T-cell (primary cell): ENCODE data around the gene RNU5B-1. TPM values are rescaled to one million over a fixed set of nuclear protein-coding genes. Genes with fewer than 3 reads are reported as not detected.
A peak's percentile ranks its signal among the peaks of the same experiment; 100 is the strongest.

Source experiments
- ATAC-seq, 4 experiments: fragments of 200-7000 bp in 3 of 4; fragments of 150-1000 bp in 1 of 4; cut with Tn5 transposase; replicated peaks in 1 of 4; 1 replicate in 3 of 4; 2 replicates in 1 of 4; pipeline ENCODE4 v1.10.0; 2021; ENCODE audit warnings: moderate library complexity in 3 of 4, mild to moderate bottlenecking in 2 of 4, moderate number of reproducible peaks in 1 of 4
- CTCF ChIA-PET, 2 donors: fragments of 300-600 bp; sonication (Branson Sonifier 250); formaldehyde crosslinking; loops; one replicate each; lab custom pipeline; 2022; ENCODE audit warnings: antibody characterized with exemption in 2 of 2; lab: Charles Lee
- POLR2A ChIA-PET, 2 donors: fragments of 300-600 bp; sonication (Branson Sonifier 250); formaldehyde crosslinking; loops; one replicate each; lab custom pipeline; 2022; ENCODE audit warnings: antibody characterized with exemption in 2 of 2; lab: Charles Lee
- DNase-seq, 35 experiments: peaks; one replicate each; pipeline versions ENCODE4 v3.0.0 to v3.0.0-alpha.2; 2013 to 2023
- H3K27ac ChIP-seq: one replicate; pipeline ENCODE4 v1.5.1; 2013; ENCODE audit warnings: low read length
- H3K27me3 ChIP-seq, 2 experiments: replicated peaks in 1 of 2; 1 replicate in 1 of 2; 2 replicates in 1 of 2; pipeline versions ENCODE4 v1.6.1 to v1.7.0; 2013; ENCODE audit warnings: low read length in 1 of 2, mixed read lengths in 1 of 2; ENCODE audit not compliant: control insufficient read depth in 2 of 2, insufficient read depth in 2 of 2; ENCODE audit errors: extremely low read depth in 1 of 2
- H3K36me3 ChIP-seq, 2 donors: 1 replicate in 1 of 2; 2 replicates in 1 of 2; pipeline versions ENCODE4 v1.6.1 to v1.7.0; 2013; ENCODE audit warnings: low read length in 1 of 2; ENCODE audit not compliant: control insufficient read depth in 2 of 2, insufficient read depth in 1 of 2; ENCODE audit errors: extremely low read depth in 1 of 2
- H3K4me1 ChIP-seq, 2 experiments: 1 replicate in 1 of 2; 2 replicates in 1 of 2; pipeline versions ENCODE4 v1.6.1 to v1.7.0; 2013; ENCODE audit warnings: low read length in 2 of 2, mixed read lengths in 1 of 2; ENCODE audit not compliant: insufficient read depth in 2 of 2, control insufficient read depth in 1 of 2; ENCODE audit errors: extremely low read depth in 1 of 2
- H3K4me3 ChIP-seq, 2 donors: 1 replicate in 1 of 2; 2 replicates in 1 of 2; pipeline versions ENCODE4 v1.5.1 to v1.7.0; 2013; ENCODE audit warnings: mild to moderate bottlenecking in 2 of 2, low read length in 1 of 2, moderate library complexity in 1 of 2; ENCODE audit not compliant: control insufficient read depth in 1 of 2; ENCODE audit errors: extremely low read depth in 1 of 2
- H3K9me3 ChIP-seq: 2 replicates; pipeline ENCODE4 v1.7.0; 2013
- H3K27ac Mint-ChIP-seq, 2 donors: one replicate each; pipeline ENCODE4 v1.8.0; 2020 to 2021; ENCODE audit warnings: mild to moderate bottlenecking in 2 of 2, mixed read lengths in 2 of 2
- H3K27me3 Mint-ChIP-seq, 2 donors: one replicate each; pipeline ENCODE4 v1.8.0; 2021 to 2022; ENCODE audit warnings: mixed read lengths in 2 of 2
- H3K36me3 Mint-ChIP-seq: one replicate; pipeline ENCODE4 v1.8.0; 2021; ENCODE audit warnings: mixed read lengths
- H3K4me1 Mint-ChIP-seq, 3 donors: one replicate each; pipeline ENCODE4 v1.8.0; 2020 to 2022; ENCODE audit warnings: mixed read lengths in 3 of 3, mild to moderate bottlenecking in 1 of 3
- H3K4me3 Mint-ChIP-seq, 3 donors: one replicate each; pipeline ENCODE4 v1.8.0; 2020 to 2022; ENCODE audit warnings: mild to moderate bottlenecking in 3 of 3, mixed read lengths in 3 of 3, moderate library complexity in 3 of 3
- H3K9me3 Mint-ChIP-seq, 3 donors: one replicate each; pipeline ENCODE4 v1.8.0; 2020 to 2022; ENCODE audit warnings: mixed read lengths in 3 of 3
- WGBS: methylation state at CpG from one replicate; pipeline ENCODE4 v1.1.5; 2013; ENCODE audit warnings: missing lambda C conversion rate; ENCODE audit not compliant: insufficient coverage; 5-methylcytosine and 5-hydroxymethylcytosine counted together
- total RNA-seq, 35 experiments: library from RNA in 6 of 35; stranded (reverse) in 6 of 35; fragments of 120-200 nt in 1 of 35; gene quantifications; one replicate each; pipeline versions ENCODE4 v1.2.1 to v1.2.4 and lab custom pipeline; 2013 to 2026

The RNU5B-1 gene
- total RNA-seq, 5 donors from 2014 or later (not counting 1 experiment from before 2014, with no cell fraction given), result 27.0 to 34.4 (median 32.6) TPM; not detected in 2

DNA sequence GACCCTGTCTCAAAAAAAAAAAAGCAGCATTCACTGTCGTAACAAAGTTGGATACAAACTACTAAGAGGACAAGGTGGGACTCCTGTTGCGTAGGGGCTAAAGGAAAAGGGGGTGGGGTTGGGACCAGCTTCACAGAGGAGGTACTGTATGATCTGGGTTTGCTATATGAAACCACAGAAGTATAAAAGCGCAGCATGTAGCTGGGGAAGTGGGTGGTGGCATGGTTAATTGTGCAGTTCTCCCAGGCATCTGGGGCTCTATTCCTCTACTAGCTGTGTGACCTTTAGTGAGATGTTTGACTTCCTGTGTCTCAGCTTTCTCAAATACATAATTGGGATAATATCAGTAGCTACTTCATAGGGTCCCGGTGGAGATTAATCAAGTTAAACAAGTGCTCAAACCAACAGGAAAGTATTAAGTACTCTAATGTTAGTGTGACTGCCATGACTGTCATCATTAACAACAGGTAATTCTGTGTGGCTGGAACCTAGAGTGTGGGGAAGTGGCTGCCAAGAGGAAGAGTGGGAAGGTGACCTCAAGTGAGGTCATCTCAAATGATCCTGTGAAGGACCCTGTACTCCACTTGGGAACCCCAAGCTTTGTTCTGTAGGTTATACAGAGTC is 29.3 kb upstream of the RNU5B-1 start:
- Mint-ChIP-seq H3K9me3 (no peaks in the 10 kb centered on the region), H3K27me3 (no peaks in the 10 kb centered on the region), H3K4me3 (peak overlapping the region in 1 of 3 donors; percentile 52), H3K4me1 (peaks cover 43 to 52% (median 46%) of the 10 kb centered on the region in 3 donors), H3K36me3 (peaks cover 6% of the 10 kb centered on the region), H3K27ac (peak overlapping the region; percentile 62 to 76)
- peaks cover 20 to 42% of the 10 kb centered on the region in 2 experiments for H3K4me1 ChIP-seq
- DNase-seq, result peak in 8 of 35 experiments; percentile 6 to 44 (median 20)
- WGBS, result 46% methylated on average over 2 of the region's 4 CpGs
- peak in 3 of 4 experiments; percentile 84 to 95 (median 87) for ATAC-seq
- no peaks in the 10 kb centered on the region for H3K9me3 ChIP-seq
- H3K36me3 ChIP-seq, result peaks cover 3 to 15% of the 10 kb centered on the region in 2 donors
- peak overlapping the region; percentile 39 for H3K27ac ChIP-seq
- H3K4me3 ChIP-seq, result no peak overlapping the region
- POLR2A ChIA-PET, result interaction anchor here (0.7 to 1.7 kb wide), 2 partner anchors 29 to 280 kb away, joined by 3 to 7 read pairs; partner anchors contain the start of gene RNU5B-1 (in 1 of the 2)
- H3K27me3 ChIP-seq, result no peaks in the 10 kb centered on the region
- CTCF ChIA-PET, result interaction anchor here in 1 of 2 donors (1.1 kb wide), 1 partner anchor 12 kb away, joined by 4 read pairs; the partner anchor contains the start of gene PARP16

DNA sequence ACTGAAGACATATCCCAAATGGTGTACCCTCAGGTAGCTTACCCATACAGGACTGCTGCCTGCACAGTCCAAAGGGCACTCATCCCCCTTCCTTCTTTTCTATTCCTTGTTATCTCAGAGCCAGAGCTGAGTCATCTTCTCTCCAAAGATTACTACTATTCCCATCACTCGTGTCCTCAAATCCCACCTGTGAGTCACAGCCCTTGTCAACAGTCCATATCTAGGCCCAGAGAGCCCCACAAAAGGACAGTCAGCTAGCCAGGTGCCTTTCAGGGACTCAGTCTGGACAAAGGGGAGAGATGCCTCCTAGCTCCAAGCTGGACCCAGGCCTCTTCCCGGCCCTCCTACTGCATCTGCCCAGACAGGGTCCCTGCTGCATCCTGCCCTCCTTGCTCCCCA is 28.8 kb upstream of the RNU5B-1 start:
- no peaks in the 10 kb centered on the region for H3K9me3 ChIP-seq
- H3K9me3 Mint-ChIP-seq, result no peaks in the 10 kb centered on the region
- H3K4me1 ChIP-seq, result peaks cover 20 to 42% of the 10 kb centered on the region in 2 experiments
- ChIA-PET POLR2A (interaction anchor here (0.7 to 1.7 kb wide), 2 partner anchors 29 to 281 kb away, joined by 3 to 7 read pairs; partner anchors contain the start of gene RNU5B-1 (in 1 of the 2)), CTCF (interaction anchor here in 1 of 2 donors (1.1 kb wide), 1 partner anchor 11 kb away, joined by 4 read pairs; the partner anchor contains the start of gene PARP16)
- WGBS, result 88% methylated on average over 2 of the region's 2 CpGs
- peak overlapping the region in 1 of 3 donors; percentile 52 for H3K4me3 Mint-ChIP-seq
- no peak overlapping the region for H3K4me3 ChIP-seq
- H3K27me3 Mint-ChIP-seq, result no peaks in the 10 kb centered on the region
- peaks cover 4% of the 10 kb centered on the region for H3K36me3 Mint-ChIP-seq
- DNase-seq, result no peak
- H3K27ac Mint-ChIP-seq, result peak overlapping the region; percentile 62 to 76
- H3K27ac ChIP-seq, result peak overlapping the region; percentile 39
- peaks cover 45 to 57% (median 49%) of the 10 kb centered on the region in 3 donors for H3K4me1 Mint-ChIP-seq
- peak in 1 of 4 experiments; percentile 10 for ATAC-seq
- H3K36me3 ChIP-seq, result peaks cover 3 to 10% of the 10 kb centered on the region in 2 donors
- H3K27me3 ChIP-seq, result no peaks in the 10 kb centered on the region

DNA sequence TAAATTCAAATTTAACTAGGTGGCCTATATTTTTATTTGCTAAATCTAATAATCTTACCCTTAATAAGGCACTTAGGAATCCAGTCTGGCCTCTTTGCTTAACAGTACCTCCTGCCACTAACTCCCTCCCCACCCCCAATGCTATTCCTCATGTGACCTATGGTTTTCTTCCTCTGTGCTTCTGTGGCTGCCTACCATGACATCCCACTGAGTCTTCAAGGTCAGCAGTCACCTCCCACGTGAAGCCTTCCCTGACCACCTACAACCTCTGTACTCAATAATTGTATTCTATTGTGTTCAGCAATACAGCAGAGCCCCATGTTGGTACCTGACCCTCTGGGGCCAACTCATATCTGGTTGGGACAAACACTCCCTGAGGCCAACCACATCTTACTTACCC is 27.5 kb upstream of the RNU5B-1 start:
- H3K4me3 ChIP-seq, result no peak overlapping the region
- CTCF ChIA-PET, result interaction anchor here in 1 of 2 donors (0.7 kb wide), 1 partner anchor 15 kb away, joined by 4 read pairs; no protein-coding TSS in a partner anchor

DNA sequence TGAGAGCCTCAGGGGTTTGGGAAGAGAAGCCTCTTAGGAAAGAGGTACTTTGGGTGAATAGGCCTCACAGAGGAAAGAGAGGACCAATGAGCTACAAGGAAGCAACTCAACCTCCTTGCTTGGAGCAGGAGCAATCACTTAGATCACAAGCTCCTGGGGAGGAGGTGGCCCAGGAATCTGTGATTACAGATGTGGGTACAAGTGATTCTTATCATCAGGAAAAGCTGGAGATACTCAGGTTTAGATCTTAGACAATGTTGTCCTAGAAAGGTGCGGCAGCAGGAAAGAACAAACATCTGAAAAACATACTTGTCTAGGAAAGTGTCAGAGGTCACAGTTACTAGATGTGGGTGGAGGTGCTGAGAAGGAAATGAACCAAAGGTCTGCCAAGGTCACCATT is 26.0 kb upstream of the RNU5B-1 start:
- no peak for DNase-seq
- Mint-ChIP-seq H3K27ac (peak overlapping the region in 1 of 2 donors; percentile 50), H3K36me3 (peaks cover 13% of the 10 kb centered on the region), H3K27me3 (no peaks in the 10 kb centered on the region), H3K4me3 (no peak overlapping the region), H3K4me1 (peaks cover 55 to 70% (median 68%) of the 10 kb centered on the region in 3 donors), H3K9me3 (no peaks in the 10 kb centered on the region)
- no peaks in the 10 kb centered on the region for H3K27me3 ChIP-seq
- POLR2A ChIA-PET, result no interaction called here
- WGBS, result 43% methylated on average over 1 of the region's 1 CpG
- H3K4me3 ChIP-seq, result no peak overlapping the region
- H3K9me3 ChIP-seq, result no peaks in the 10 kb centered on the region
- no peak for ATAC-seq
- CTCF ChIA-PET, result interaction anchor here in 1 of 2 donors (0.6 to 1.0 kb wide), 2 partner anchors 8 to 686 kb away, joined by 3 read pairs; partner anchors contain the start of gene PARP16
- H3K4me1 ChIP-seq, result peaks cover 20 to 45% of the 10 kb centered on the region in 2 experiments
- H3K27ac ChIP-seq, result no peak overlapping the region
- peaks cover 3 to 8% of the 10 kb centered on the region in 2 donors for H3K36me3 ChIP-seq

More for the DNA sequence above, 27.5 kb upstream of the RNU5B-1 start:
- peak overlapping the region; percentile 28 to 69 for H3K27ac Mint-ChIP-seq
- no peaks in the 10 kb centered on the region for H3K27me3 Mint-ChIP-seq
- Histone ChIP-seq H3K36me3 (peaks cover 3 to 8% of the 10 kb centered on the region in 2 donors), H3K9me3 (no peaks in the 10 kb centered on the region), H3K27ac (no peak overlapping the region), H3K27me3 (no peaks in the 10 kb centered on the region), H3K4me1 (peaks cover 20 to 42% of the 10 kb centered on the region in 2 experiments)
- no peak overlapping the region for H3K4me3 Mint-ChIP-seq
- ATAC-seq (no peak), DNase-seq (no peak)
- POLR2A ChIA-PET, result interaction anchor here in 1 of 2 donors (0.6 to 0.8 kb wide), 3 partner anchors 9 to 17 kb away, joined by 4 to 5 read pairs (median 5); no protein-coding TSS in a partner anchor
- 60% methylated on average over 1 of the region's 1 CpG for WGBS
- H3K9me3 Mint-ChIP-seq, result no peaks in the 10 kb centered on the region
- peaks cover 45 to 59% (median 55%) of the 10 kb centered on the region in 3 donors for H3K4me1 Mint-ChIP-seq
- peaks cover 4% of the 10 kb centered on the region for H3K36me3 Mint-ChIP-seq

DNA sequence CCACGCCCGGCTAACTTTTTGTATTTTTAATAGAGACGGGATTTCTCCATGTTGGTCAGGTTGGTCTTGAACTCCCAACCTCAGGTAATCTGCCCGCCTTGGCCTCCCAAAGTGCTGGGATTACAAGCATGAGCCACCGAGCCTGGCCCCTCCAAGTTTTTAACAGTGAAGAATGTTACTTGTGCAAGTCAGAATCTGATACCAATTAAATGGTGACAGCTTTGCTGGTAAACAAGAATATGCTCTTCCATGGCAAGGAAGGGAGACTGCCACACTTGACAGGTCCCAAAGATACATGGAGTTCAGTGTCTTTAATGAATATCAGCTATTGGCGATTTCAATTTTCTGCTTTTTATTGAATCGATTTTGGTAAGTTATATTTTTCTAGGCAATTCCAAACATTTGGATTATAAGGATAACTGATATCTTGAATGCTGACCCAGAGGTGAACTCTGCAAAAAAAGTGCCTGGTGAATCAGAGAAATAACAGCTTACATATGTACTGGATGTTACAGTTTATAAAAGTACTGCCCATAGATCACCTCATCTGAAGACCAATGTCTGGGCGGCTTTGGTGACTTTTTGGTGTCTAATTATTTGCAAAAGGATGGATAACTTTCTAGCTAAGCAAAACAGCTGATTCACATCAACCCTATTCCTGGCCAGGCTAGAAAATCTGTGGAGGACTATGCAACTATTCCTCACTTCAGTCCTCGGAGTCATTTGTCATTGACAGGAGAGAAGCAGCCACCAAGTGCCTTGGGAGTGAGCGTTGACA is 19.0 kb upstream of the RNU5B-1 start:
- Mint-ChIP-seq H3K27ac (peak overlapping the region; percentile 82 to 93), H3K36me3 (peaks cover 13% of the 10 kb centered on the region), H3K4me1 (peaks cover 46 to 52% (median 48%) of the 10 kb centered on the region in 3 donors), H3K27me3 (no peaks in the 10 kb centered on the region), H3K4me3 (peak overlapping the region; percentile 84 to 88 (median 86)), H3K9me3 (no peaks in the 10 kb centered on the region)
- H3K4me3 ChIP-seq, result peak overlapping the region; percentile 86 to 91
- no peak for ATAC-seq
- no peaks in the 10 kb centered on the region for H3K27me3 ChIP-seq
- H3K27ac ChIP-seq, result peak overlapping the region; percentile 44
- DNase-seq, result no peak
- ChIA-PET POLR2A (interaction anchor here (0.6 to 2.7 kb wide), 8 partner anchors 8 to 112 kb away, joined by 3 to 42 read pairs (median 6); partner anchors contain the start of genes CLPX (in 1 of the 2), RNU5A-1 (in 1 of the 2) and RNU5B-1 (in 1 of the 2)), CTCF (interaction anchor here in 1 of 2 donors (0.5 to 3.4 kb wide), 5 partner anchors 13 to 252 kb away, joined by 4 to 13 read pairs (median 8); partner anchors contain the start of gene RNU5B-1)
- no peaks in the 10 kb centered on the region for H3K9me3 ChIP-seq
- H3K4me1 ChIP-seq, result peaks cover 9 to 34% of the 10 kb centered on the region in 2 experiments
- no peaks in the 10 kb centered on the region for H3K36me3 ChIP-seq
- 84% methylated on average over 7 of the region's 10 CpGs for WGBS
